ENCODE results near the gene SREK1IP1.

Gene SREK1IP1

GRCh38 chr5:64768358-64769312, at the start of gene SREK1IP1, which contains the start of gene CWC27:
SREK1IP1 (minus strand) TSS chr5:64768691; CDS start chr5:64768517, 174 bp downstream.
CWC27 (plus strand) TSS chr5:64768930; CDS start chr5:64769147, 217 bp downstream.
- Histone ChIP-seq H3K27ac (ENCODE audit: extremely low read depth, low read depth, low read length) (peak within 1 kb of the TSS; percentile 86), H3K9me3 (ENCODE audit: control insufficient read depth, insufficient read depth, low read depth, low read length) (no peaks in the 10 kb centered on the region), H3K4me1 (ENCODE audit: control insufficient read depth, insufficient read depth, low read length) (peaks cover 7% of the 10 kb centered on the region), H3K36me3 (ENCODE audit: control insufficient read depth in 2 of 2, insufficient read depth in 1 of 2, low read length in 2 of 2) (peaks cover 0 to 32% of the 10 kb centered on the region in 2 experiments; a peak in 1 of 3 replicates), H3K4me3 (ENCODE audit: low read depth, low read length) (peak within 1 kb of the TSS; percentile 91)
- CTCF ChIA-PET = interaction anchor here (0.6 to 1.7 kb wide), 6 partner anchors 13 to 741 kb away, joined by 3 to 8 read pairs (median 3); no protein-coding TSS in a partner anchor
- POLR2A ChIA-PET = interaction anchor here (1.2 kb wide), 1 partner anchor 11 kb away, joined by 3 read pairs; no protein-coding TSS in a partner anchor
- TF ChIP-seq SALL2 (tag by site-specific recombination; IDR thresholded peaks at IDR 0.05; ENCODE audit: borderline replicate concordance) = no peak
- peak; percentile 89 for TF ChIP-seq ZBTB48 (tag by site-specific recombination; IDR thresholded peaks at IDR 0.05)
- TF ChIP-seq ZNF76 (tag by site-specific recombination; IDR thresholded peaks at IDR 0.05; ENCODE audit: borderline replicate concordance, low read depth) = peak; percentile 84
- no peak for TF ChIP-seq ZNF19 (tag by site-specific recombination; IDR thresholded peaks at IDR 0.05; ENCODE audit: low read depth)
- TF ChIP-seq ZNF791 (tag by site-specific recombination; IDR thresholded peaks at IDR 0.05) = no peak
- no peak for TF ChIP-seq ZNF426 (tag by site-specific recombination; IDR thresholded peaks at IDR 0.05)
- TF ChIP-seq ZNF600 (tag by site-specific recombination; IDR thresholded peaks at IDR 0.05) = peak; percentile 98
- TF ChIP-seq ZBTB21 (tag by site-specific recombination; IDR thresholded peaks at IDR 0.05) = peak; percentile 67
- TF ChIP-seq, protein P1, sequence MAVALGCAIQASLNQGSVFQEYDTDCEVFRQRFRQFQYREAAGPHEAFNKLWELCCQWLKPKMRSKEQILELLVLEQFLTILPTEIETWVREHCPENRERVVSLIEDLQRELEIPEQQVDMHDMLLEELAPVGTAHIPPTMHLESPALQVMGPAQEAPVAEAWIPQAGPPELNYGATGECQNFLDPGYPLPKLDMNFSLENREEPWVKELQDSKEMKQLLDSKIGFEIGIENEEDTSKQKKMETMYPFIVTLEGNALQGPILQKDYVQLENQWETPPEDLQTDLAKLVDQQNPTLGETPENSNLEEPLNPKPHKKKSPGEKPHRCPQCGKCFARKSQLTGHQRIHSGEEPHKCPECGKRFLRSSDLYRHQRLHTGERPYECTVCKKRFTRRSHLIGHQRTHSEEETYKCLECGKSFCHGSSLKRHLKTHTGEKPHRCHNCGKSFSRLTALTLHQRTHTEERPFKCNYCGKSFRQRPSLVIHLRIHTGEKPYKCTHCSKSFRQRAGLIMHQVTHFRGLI (tag by site-specific recombination; IDR thresholded peaks at IDR 0.05) = peak; percentile 58; the same call in 1 of the 2 replicates
- TF ChIP-seq, protein P2, sequence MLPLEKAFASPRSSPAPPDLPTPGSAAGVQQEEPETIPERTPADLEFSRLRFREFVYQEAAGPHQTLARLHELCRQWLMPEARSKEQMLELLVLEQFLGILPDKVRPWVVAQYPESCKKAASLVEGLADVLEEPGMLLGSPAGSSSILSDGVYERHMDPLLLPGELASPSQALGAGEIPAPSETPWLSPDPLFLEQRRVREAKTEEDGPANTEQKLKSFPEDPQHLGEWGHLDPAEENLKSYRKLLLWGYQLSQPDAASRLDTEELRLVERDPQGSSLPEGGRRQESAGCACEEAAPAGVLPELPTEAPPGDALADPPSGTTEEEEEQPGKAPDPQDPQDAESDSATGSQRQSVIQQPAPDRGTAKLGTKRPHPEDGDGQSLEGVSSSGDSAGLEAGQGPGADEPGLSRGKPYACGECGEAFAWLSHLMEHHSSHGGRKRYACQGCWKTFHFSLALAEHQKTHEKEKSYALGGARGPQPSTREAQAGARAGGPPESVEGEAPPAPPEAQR (tag by site-specific recombination; IDR thresholded peaks at IDR 0.05) = peak; percentile 81; the same call in 1 of the 2 replicates
- TF ChIP-seq ZSCAN16 (tag by site-specific recombination; IDR thresholded peaks at IDR 0.05) = no peak
- TF ChIP-seq ZNF571 (tag by site-specific recombination; IDR thresholded peaks at IDR 0.05) = no peak
- TF ChIP-seq REPIN1 (tag by site-specific recombination; IDR thresholded peaks at IDR 0.05; ENCODE audit: low read depth) = peak; percentile 76; the same call in 1 of the 2 replicates
- TF ChIP-seq ZNF2 (tag by site-specific recombination; IDR thresholded peaks at IDR 0.05) = peak; percentile 96
- TF ChIP-seq ZNF777 (tag by site-specific recombination; IDR thresholded peaks at IDR 0.05; ENCODE audit: borderline replicate concordance) = no peak; the same call in 1 of the 2 replicates
- TF ChIP-seq ZNF660 (tag by site-specific recombination; IDR thresholded peaks at IDR 0.05) = peak; percentile 92
- TF ChIP-seq ZNF629 (tag by site-specific recombination; IDR thresholded peaks at IDR 0.05) = peak; percentile 70; the same call in 1 of the 2 replicates
- TF ChIP-seq KLF8 (tag by site-specific recombination; IDR thresholded peaks at IDR 0.05) = peak; percentile 94
- TF ChIP-seq, protein P3, sequence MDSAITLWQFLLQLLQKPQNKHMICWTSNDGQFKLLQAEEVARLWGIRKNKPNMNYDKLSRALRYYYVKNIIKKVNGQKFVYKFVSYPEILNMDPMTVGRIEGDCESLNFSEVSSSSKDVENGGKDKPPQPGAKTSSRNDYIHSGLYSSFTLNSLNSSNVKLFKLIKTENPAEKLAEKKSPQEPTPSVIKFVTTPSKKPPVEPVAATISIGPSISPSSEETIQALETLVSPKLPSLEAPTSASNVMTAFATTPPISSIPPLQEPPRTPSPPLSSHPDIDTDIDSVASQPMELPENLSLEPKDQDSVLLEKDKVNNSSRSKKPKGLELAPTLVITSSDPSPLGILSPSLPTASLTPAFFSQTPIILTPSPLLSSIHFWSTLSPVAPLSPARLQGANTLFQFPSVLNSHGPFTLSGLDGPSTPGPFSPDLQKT (IDR thresholded peaks at IDR 0.05; ENCODE audit: borderline replicate concordance, low read depth, low read length) = no peak
- peak; percentile 96 for TF ChIP-seq ZNF391 (tag by site-specific recombination; IDR thresholded peaks at IDR 0.05; ENCODE audit: borderline replicate concordance, low read depth)
- TF ChIP-seq BCL11B (tag by site-specific recombination; IDR thresholded peaks at IDR 0.05; ENCODE audit: low read depth) = no peak
- TF ChIP-seq ZNF223 (tag by site-specific recombination; IDR thresholded peaks at IDR 0.05) = peak; percentile 9; the same call in 1 of the 2 replicates
- TF ChIP-seq, protein P4, sequence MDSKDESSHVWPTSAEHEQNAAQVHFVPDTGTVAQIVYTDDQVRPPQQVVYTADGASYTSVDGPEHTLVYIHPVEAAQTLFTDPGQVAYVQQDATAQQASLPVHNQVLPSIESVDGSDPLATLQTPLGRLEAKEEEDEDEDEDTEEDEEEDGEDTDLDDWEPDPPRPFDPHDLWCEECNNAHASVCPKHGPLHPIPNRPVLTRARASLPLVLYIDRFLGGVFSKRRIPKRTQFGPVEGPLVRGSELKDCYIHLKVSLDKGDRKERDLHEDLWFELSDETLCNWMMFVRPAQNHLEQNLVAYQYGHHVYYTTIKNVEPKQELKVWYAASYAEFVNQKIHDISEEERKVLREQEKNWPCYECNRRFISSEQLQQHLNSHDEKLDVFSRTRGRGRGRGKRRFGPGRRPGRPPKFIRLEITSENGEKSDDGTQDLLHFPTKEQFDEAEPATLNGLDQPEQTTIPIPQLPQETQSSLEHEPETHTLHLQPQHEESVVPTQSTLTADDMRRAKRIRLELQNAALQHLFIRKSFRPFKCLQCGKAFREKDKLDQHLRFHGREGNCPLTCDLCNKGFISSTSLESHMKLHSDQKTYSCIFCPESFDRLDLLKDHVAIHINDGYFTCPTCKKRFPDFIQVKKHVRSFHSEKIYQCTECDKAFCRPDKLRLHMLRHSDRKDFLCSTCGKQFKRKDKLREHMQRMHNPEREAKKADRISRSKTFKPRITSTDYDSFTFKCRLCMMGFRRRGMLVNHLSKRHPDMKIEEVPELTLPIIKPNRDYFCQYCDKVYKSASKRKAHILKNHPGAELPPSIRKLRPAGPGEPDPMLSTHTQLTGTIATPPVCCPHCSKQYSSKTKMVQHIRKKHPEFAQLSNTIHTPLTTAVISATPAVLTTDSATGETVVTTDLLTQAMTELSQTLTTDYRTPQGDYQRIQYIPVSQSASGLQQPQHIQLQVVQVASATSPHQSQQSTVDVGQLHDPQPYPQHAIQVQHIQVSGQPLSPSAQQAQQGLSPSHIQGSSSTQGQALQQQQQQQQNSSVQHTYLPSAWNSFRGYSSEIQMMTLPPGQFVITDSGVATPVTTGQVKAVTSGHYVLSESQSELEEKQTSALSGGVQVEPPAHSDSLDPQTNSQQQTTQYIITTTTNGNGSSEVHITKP (tag by site-specific recombination; IDR thresholded peaks at IDR 0.05) = peak; percentile 100
- TF ChIP-seq, protein P5, sequence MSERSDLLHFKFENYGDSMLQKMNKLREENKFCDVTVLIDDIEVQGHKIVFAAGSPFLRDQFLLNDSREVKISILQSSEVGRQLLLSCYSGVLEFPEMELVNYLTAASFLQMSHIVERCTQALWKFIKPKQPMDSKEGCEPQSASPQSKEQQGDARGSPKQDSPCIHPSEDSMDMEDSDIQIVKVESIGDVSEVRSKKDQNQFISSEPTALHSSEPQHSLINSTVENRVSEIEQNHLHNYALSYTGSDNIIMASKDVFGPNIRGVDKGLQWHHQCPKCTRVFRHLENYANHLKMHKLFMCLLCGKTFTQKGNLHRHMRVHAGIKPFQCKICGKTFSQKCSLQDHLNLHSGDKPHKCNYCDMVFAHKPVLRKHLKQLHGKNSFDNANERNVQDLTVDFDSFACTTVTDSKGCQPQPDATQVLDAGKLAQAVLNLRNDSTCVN (tag by site-specific recombination; optimal IDR thresholded peaks at IDR 0.05) = peak; percentile 22
